ENCODE results near the gene PGLYRP4.

GRCh38 chr1:153389401-153389800, 40.8 kb upstream of the PGLYRP4 start:
- TF ChIP-seq CTCF (IDR thresholded peaks at IDR 0.05; ENCODE audit: low read length) (no peak), EZH2 (IDR thresholded peaks at IDR 0.05; ENCODE audit: borderline replicate concordance, low read length) (no peak)

All from OCI-LY1 (cell line).